ENCODE results near the gene INPP4B. TPM values are rescaled to one million over a fixed set of nuclear protein-coding genes. Genes with fewer than 3 reads are reported as not detected.
"Not testable (repeated sequence)": the region's sequence is repeated elsewhere in the genome, so short reads cannot be mapped to it uniquely, and the experiment has no call there.

Gene INPP4B
- total RNA-seq, 3 donors from 2014 or later, result 15.8 to 113 (median 93.4) TPM

DNA sequence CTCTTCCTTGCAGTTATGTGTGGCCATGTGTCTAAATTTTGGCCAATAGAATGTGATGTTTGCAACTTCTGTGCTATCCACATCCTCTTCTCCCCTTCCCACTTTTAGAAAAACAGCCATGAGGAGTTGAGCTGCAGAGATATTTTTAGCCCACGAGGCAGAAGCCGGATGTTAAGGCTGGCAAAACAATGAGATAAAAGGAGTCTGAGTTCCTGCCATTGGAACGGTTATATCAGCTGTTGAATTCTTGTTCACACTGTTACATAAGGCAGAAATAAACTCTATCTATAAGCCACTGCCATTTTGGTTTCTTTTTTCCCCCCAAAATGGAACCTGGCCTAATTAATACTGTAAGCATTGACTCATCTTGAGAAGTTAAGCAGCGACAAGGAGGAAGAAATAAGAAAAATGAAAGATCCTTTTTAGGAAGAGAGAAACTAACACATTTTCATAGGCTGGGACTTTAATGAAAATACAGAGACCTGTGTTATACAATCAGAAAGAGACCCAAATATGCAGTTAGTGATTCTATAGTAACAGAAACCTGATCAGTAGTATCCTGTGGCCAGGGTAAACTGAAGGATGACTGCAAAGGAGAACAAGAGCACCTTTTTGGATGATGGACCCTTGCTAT is 200.5 kb downstream of the INPP4B start:
- intact Hi-C loops (cut with DNase I; ENCODE audit: low total_unique reads), result no loop called here
- no peaks in the 10 kb centered on the region for H3K27me3 ChIP-seq
- H3K4me1 ChIP-seq, result no peaks in the 10 kb centered on the region
- no peak overlapping the region for H3K4me3 ChIP-seq
- peaks cover 7% of the 10 kb centered on the region in 2 donors for H3K9me3 ChIP-seq
- TF ChIP-seq POLR2A (IDR thresholded peaks at IDR 0.05) (no peak), POLR2AphosphoS5 (IDR thresholded peaks at IDR 0.05) (no peak), CTCF (IDR thresholded peaks at IDR 0.05) (no peak)
- no peak overlapping the region for H3K27ac ChIP-seq
- H3K36me3 ChIP-seq, result no peaks in the 10 kb centered on the region
- DNase-seq (ENCODE audit: low spot score in 2 of 2), result no peak

GRCh38 chr4:142644628-142645027 is 201.5 kb downstream of the INPP4B start:
- H3K4me3 ChIP-seq; H3K27ac ChIP-seq; H3K9me3 ChIP-seq; H3K27me3 ChIP-seq; DNase-seq (ENCODE audit: low spot score in 2 of 2); intact Hi-C loops (cut with DNase I; ENCODE audit: low total_unique reads); H3K36me3 ChIP-seq; H3K4me1 ChIP-seq: not testable (repeated sequence)

DNA sequence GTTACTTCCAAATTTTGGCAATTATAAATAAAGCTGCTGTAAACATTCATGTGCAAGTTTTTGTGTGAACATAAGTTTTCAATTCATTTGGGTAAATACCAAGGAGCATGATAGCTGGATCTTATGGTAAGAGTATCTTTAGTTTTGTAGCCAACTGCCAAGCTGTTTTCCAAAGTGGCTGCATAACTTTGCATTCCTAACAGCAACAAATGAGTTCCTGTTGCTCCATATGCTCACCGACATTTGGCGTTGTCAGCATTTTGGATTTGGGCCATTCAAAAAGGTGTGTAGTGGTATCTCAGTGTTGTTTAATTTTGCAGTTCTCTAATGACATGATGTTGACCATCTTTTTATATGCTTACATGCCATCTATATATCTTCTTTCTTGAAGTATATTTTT is 208.5 kb downstream of the INPP4B start:
- TF ChIP-seq CTCF (IDR thresholded peaks at IDR 0.05) (no peak), POLR2A (IDR thresholded peaks at IDR 0.05) (no peak), POLR2AphosphoS5 (IDR thresholded peaks at IDR 0.05) (no peak)
- no peak overlapping the region for H3K27ac ChIP-seq
- no peaks in the 10 kb centered on the region for H3K4me1 ChIP-seq
- no peaks in the 10 kb centered on the region for H3K9me3 ChIP-seq
- H3K36me3 ChIP-seq, result no peaks in the 10 kb centered on the region
- intact Hi-C loops (cut with DNase I; ENCODE audit: low total_unique reads), result no loop called here
- no peak overlapping the region for H3K4me3 ChIP-seq
- no peak for DNase-seq (ENCODE audit: low spot score in 2 of 2)
- H3K27me3 ChIP-seq, result no peaks in the 10 kb centered on the region

DNA sequence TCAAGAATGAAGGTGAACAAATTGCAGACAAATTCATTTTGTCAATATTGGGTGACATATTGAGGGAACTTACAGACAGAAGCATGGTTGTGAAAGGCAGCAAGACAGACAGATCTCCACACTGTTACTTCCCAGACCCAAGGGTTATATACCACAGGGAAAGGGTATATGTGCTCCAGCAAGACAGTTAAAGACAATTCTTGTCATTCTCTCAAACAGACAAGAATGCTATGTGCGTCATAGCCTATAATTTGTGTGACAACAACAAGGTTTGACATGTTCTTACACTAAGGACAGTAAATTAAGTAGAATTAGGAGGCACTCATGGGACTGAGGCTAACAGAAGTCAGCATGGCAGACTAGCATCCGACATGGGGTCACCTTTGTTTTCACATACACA is 214.3 kb downstream of the INPP4B start:
- intact Hi-C loops (cut with DNase I; ENCODE audit: low total_unique reads), result no loop called here
- Histone ChIP-seq H3K4me3 (no peak overlapping the region), H3K27ac (no peak overlapping the region)

GRCh38 chr4:142615324-142615665 is 230.8 kb downstream of the INPP4B start:
- intact Hi-C loops (cut with DNase I; ENCODE audit: low total_unique reads), result no loop called here
- no peak for TF ChIP-seq POLR2A (IDR thresholded peaks at IDR 0.05)
- TF ChIP-seq CTCF (IDR thresholded peaks at IDR 0.05), result no peak
- no peak for TF ChIP-seq POLR2AphosphoS5 (IDR thresholded peaks at IDR 0.05)
- no peak overlapping the region for H3K4me3 ChIP-seq

More for the DNA sequence above, 214.3 kb downstream of the INPP4B start:
- no peak for TF ChIP-seq CTCF (IDR thresholded peaks at IDR 0.05)
- TF ChIP-seq POLR2AphosphoS5 (IDR thresholded peaks at IDR 0.05), result no peak
- no peak for TF ChIP-seq POLR2A (IDR thresholded peaks at IDR 0.05)
- H3K9me3 ChIP-seq, result no peaks in the 10 kb centered on the region
- no peaks in the 10 kb centered on the region for H3K27me3 ChIP-seq
- no peaks in the 10 kb centered on the region for H3K36me3 ChIP-seq
- no peak for DNase-seq (ENCODE audit: low spot score in 2 of 2)
- H3K4me1 ChIP-seq, result no peaks in the 10 kb centered on the region

More at GRCh38 chr4:142615324-142615665, 230.8 kb downstream of the INPP4B start:
- Histone ChIP-seq H3K9me3 (no peaks in the 10 kb centered on the region), H3K36me3 (no peaks in the 10 kb centered on the region), H3K4me1 (no peaks in the 10 kb centered on the region), H3K27me3 (no peaks in the 10 kb centered on the region), H3K27ac (peak overlapping the region in 1 of 2 donors; percentile 33)
- DNase-seq (ENCODE audit: low spot score in 2 of 2), result no peak

Measured in breast epithelium (tissue), 4 donors.